ENCODE data around the gene TAS2R20. TPM values are rescaled to one million over a fixed set of nuclear protein-coding genes. Genes with fewer than 3 reads are reported as not detected.

Gene TAS2R20
- total and polyA plus RNA-seq, 2 of the 8 experiments (the other 6 are each of a cell fraction or from before 2014, with no cell fraction given), result 0.57 to 0.71 TPM

DNA sequence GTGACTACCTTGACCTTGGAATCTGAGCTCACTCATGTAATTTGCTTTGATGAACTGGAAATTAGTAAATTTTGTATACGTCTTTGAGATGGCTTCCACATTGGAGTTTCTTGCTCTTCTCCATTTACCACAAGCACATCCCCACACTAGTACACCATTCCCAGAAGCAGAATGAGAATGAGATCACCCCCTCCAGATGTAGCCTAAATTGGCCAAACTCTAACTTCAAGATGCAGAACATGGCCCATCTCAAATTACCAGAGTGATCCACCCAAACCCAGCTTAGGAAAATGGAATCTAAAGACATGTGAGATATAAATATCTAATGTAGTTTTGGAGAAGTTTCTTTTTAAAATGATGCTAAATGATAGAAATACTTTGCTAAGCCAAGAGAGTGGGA lies 9.5 kb upstream of the TAS2R20 start:
- H3K9me3 ChIP-seq (ENCODE audit: insufficient read depth in 2 of 2, low read depth in 1 of 2, low read length in 1 of 2), result no peaks in the 10 kb centered on the region
- H2BK120ac ChIP-seq (replicated peaks; ENCODE audit: low read depth, low read length), result no peak overlapping the region
- no peaks in the 10 kb centered on the region for H3K79me1 ChIP-seq (ENCODE audit: low read depth, low read length)
- H3K27ac ChIP-seq (ENCODE audit: low read depth, low read length), result no peak overlapping the region
- no peak overlapping the region for H4K8ac ChIP-seq (ENCODE audit: extremely low read depth, insufficient read depth, low read length)
- H3K4me1 ChIP-seq (replicated peaks in 1 of 4; ENCODE audit: control insufficient read depth in 3 of 4, insufficient read depth in 4 of 4, low read length in 3 of 4), result no peaks in the 10 kb centered on the region
- FAIRE-seq (no peak), DNase-seq (ENCODE audit: low read depth in 1 of 2, low spot score in 2 of 2) (no peak)
- H2BK12ac ChIP-seq (ENCODE audit: low read depth, low read length), result no peak overlapping the region
- 100% methylated on average over 1 of the region's 1 CpG; no CpG with 5 or more reads in 1 of the 2 experiments for WGBS, 2 experiments (ENCODE audit: extremely low coverage in 1 of 2, insufficient coverage in 1 of 2, insufficient read length in 1 of 2, insufficient replicate concordance in 2 of 2, low coverage in 1 of 2, low lambda C conversion rate in 2 of 2, missing lambda C conversion rate in 1 of 2)
- no peak overlapping the region for H3K14ac ChIP-seq (ENCODE audit: insufficient read length)
- H3K23me2 ChIP-seq (ENCODE audit: low read depth, low read length), result no peaks in the 10 kb centered on the region
- ChIA-PET POLR2A (ENCODE audit: partially characterized antibody) (interaction anchor here (0.6 kb wide), 1 partner anchor 62 kb away, joined by 3 read pairs; no protein-coding TSS in a partner anchor), CTCF (ENCODE audit: partially characterized antibody) (interaction anchor here (0.6 to 1.4 kb wide), 4 partner anchors 9 to 192 kb away, joined by 3 to 4 read pairs (median 4); partner anchors contain the start of gene TAS2R20)
- no peak overlapping the region for H2BK15ac ChIP-seq (ENCODE audit: low read length)
- no peaks in the 10 kb centered on the region for H3K79me2 ChIP-seq (ENCODE audit: control insufficient read depth in 1 of 2, insufficient read depth in 2 of 2, low read length in 2 of 2)
- H2AK5ac ChIP-seq (ENCODE audit: low read depth, low read length), result no peak overlapping the region
- H2BK5ac ChIP-seq (ENCODE audit: low read depth, low read length), result no peak overlapping the region
- no peak overlapping the region for H3K18ac ChIP-seq (ENCODE audit: extremely low read depth, low read length)
- H4K5ac ChIP-seq (ENCODE audit: insufficient read length, low read depth, low read length), result no peak overlapping the region
- H2AFZ ChIP-seq (ENCODE audit: low read length), result no peak overlapping the region
- H4K91ac ChIP-seq (replicated peaks; ENCODE audit: insufficient read length, low read length), result no peak overlapping the region
- no peak overlapping the region for H3K56ac ChIP-seq (replicated peaks; ENCODE audit: insufficient read length, low read depth, low read length)
- no peak overlapping the region for H3K9ac ChIP-seq (replicated peaks in 1 of 4; ENCODE audit: extremely low read depth in 1 of 4, low read depth in 3 of 4, low read length in 3 of 4)
- no peak overlapping the region for H3K4ac ChIP-seq (replicated peaks; ENCODE audit: insufficient read length, low read depth, low read length)
- no peak overlapping the region for H3K4me2 ChIP-seq (ENCODE audit: insufficient read depth in 1 of 2, low read depth in 2 of 2, low read length in 2 of 2)
- no peaks in the 10 kb centered on the region for H4K20me1 ChIP-seq (replicated peaks in 1 of 2; ENCODE audit: control insufficient read depth in 1 of 2, insufficient read depth in 2 of 2, low read length in 2 of 2)
- no peaks in the 10 kb centered on the region for H3K36me3 ChIP-seq (ENCODE audit: control insufficient read depth in 2 of 4, insufficient read depth in 4 of 4, low read length in 3 of 4)
- no peak overlapping the region for H3K4me3 ChIP-seq (ENCODE audit: extremely low read depth in 1 of 4, insufficient read depth in 2 of 4, low read depth in 3 of 4, low read length in 4 of 4)
- H3K27me3 ChIP-seq (replicated peaks in 1 of 4; ENCODE audit: control insufficient read depth in 3 of 4, extremely low read depth in 1 of 4, insufficient read depth in 3 of 4, low read length in 3 of 4), result no peaks in the 10 kb centered on the region
- no peak overlapping the region for H3K23ac ChIP-seq (ENCODE audit: insufficient read length)
- no peak overlapping the region for H2BK20ac ChIP-seq (ENCODE audit: low read length)
- TF ChIP-seq KDM5A (IDR thresholded peaks at IDR 0.05; ENCODE audit: low read length) (no peak), BRCA1 (IDR thresholded peaks at IDR 0.05; ENCODE audit: low read depth, low read length) (no peak), ZNF274 (IDR thresholded peaks at IDR 0.05; ENCODE audit: borderline replicate concordance, extremely low read depth, low read length) (no peak), PHF8 (conservative IDR thresholded peaks at IDR 0.05; ENCODE audit: low read depth, low read length) (no peak), RNF2 (IDR thresholded peaks at IDR 0.05; ENCODE audit: borderline replicate concordance, low read depth, low read length, missing control alignments, poor library complexity, severe bottlenecking) (no peak), POU5F1 (IDR thresholded peaks at IDR 0.05; ENCODE audit: low read depth, low read length) (no peak), CBX5 (IDR thresholded peaks at IDR 0.05; ENCODE audit: low read depth, low read length) (no peak), SP4 (IDR thresholded peaks at IDR 0.05; ENCODE audit: low read length) (no peak), SAP30 (IDR thresholded peaks at IDR 0.05; ENCODE audit: insufficient read depth, insufficient replicate concordance, low read length) (no peak), MAFK (IDR thresholded peaks at IDR 0.05; ENCODE audit: low read depth, low read length) (no peak), JUN (IDR thresholded peaks at IDR 0.05; ENCODE audit: low read depth, low read length) (no peak), EP300 (IDR thresholded peaks at IDR 0.05; ENCODE audit: borderline replicate concordance in 1 of 2, low read depth in 2 of 2, low read length in 2 of 2) (no peak), CREB1 (IDR thresholded peaks at IDR 0.05) (no peak)
- TF ChIP-seq, protein P1, sequence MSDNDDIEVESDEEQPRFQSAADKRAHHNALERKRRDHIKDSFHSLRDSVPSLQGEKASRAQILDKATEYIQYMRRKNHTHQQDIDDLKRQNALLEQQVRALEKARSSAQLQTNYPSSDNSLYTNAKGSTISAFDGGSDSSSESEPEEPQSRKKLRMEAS (IDR thresholded peaks at IDR 0.05), result no peak

Measured in H1 (cell line).